ENCODE measurements around the gene FETUB. TPM values are rescaled to one million over a fixed set of nuclear protein-coding genes. Genes with fewer than 3 reads are reported as not detected.

FETUB gene
- total and polyA plus RNA-seq, 2 of the 4 experiments (the other 2 are of a cell fraction) = not detected

DNA sequence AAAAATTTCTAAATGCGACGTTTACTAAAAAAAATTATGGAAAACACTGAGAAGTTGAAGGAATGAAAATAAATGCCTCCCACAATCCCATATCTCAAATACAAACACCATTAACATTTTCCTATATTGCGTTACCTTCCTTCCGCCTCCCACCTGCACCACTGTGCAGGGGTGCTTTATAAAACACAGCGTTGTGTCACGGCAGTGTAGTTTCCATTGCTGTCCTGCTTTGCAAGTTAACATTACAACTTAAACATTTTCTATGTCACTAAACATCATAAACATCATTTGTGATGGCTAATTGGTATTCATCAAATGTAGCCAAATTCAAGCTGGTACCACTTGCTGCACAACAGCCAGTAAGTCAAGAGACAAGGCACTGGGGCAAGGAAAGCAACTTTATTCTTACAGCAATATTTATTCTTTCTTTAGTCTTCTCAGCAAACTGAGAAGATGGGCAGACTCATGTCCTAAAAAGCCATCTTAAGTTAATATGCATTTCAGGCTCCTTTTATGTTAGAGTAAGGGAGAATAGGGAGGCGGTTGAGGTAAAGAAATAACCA, 12.3 kb upstream of the FETUB start:
- CTCF ChIA-PET = no interaction called here
- ATAC-seq (ENCODE audit: low read depth) (no peak), DNase-seq (no peak)
- no TSS peak for BruUV-seq (replicated peaks)
- WGBS, 2 experiments (ENCODE audit: extremely low coverage in 2 of 2, insufficient read length in 1 of 2) = 96 to 100% methylated on average over 2 to 3 of the region's 7 CpGs
- Histone ChIP-seq H3K9me1 (ENCODE audit: insufficient read depth, low read length) (no peaks in the 10 kb centered on the region), H2BK15ac (ENCODE audit: low read depth, low read length) (no peak overlapping the region), H4K5ac (ENCODE audit: low read depth, low read length) (no peak overlapping the region), H2AFZ (replicated peaks; ENCODE audit: low read length, poor library complexity) (no peak overlapping the region), H3K79me1 (ENCODE audit: low read depth in 1 of 2, low read length in 2 of 2) (no peaks in the 10 kb centered on the region), H3K4me2 (ENCODE audit: low read depth, low read length) (no peak overlapping the region), H2BK5ac (ENCODE audit: low read depth, low read length, poor library complexity, severe bottlenecking) (no peak overlapping the region), H2BK20ac (ENCODE audit: low read depth, low read length) (no peak overlapping the region), H4K91ac (ENCODE audit: insufficient read depth, low read depth, low read length) (no peak overlapping the region), H2AK5ac (ENCODE audit: low read depth, low read length) (no peak overlapping the region), H3K9me3 (ENCODE audit: control insufficient read depth, insufficient read depth, low read length) (no peaks in the 10 kb centered on the region), H3K23ac (ENCODE audit: low read depth, low read length) (no peak overlapping the region), H3K14ac (replicated peaks; ENCODE audit: low read depth, low read length) (no peak overlapping the region), H3K18ac (ENCODE audit: low read depth, low read length) (no peak overlapping the region), H2BK120ac (ENCODE audit: low read depth, low read length) (no peak overlapping the region), H3K4me3 (ENCODE audit: insufficient read depth, low read depth, low read length) (no peak overlapping the region), H3K36me3 (ENCODE audit: control insufficient read depth, insufficient read depth, low read length) (no peaks in the 10 kb centered on the region), H3K4ac (ENCODE audit: low read depth, low read length) (no peak overlapping the region), H4K8ac (ENCODE audit: low read depth in 2 of 2, low read length in 2 of 2) (no peak overlapping the region), H3K56ac (ENCODE audit: extremely low read depth, insufficient read depth, low read length) (no peak overlapping the region), H3K4me1 (ENCODE audit: control insufficient read depth, insufficient read depth, low read length) (no peaks in the 10 kb centered on the region), H2AK9ac (replicated peaks; ENCODE audit: low read depth, low read length, poor library complexity) (no peak overlapping the region), H3K9ac (ENCODE audit: low read depth, low read length) (no peak overlapping the region), H3K27me3 (ENCODE audit: control insufficient read depth, insufficient read depth, low read length) (peaks cover 3% of the 10 kb centered on the region), H3K27ac (ENCODE audit: insufficient read depth, low read length) (no peak overlapping the region), H4K20me1 (ENCODE audit: insufficient read depth, low read length) (no peaks in the 10 kb centered on the region)
- dilution Hi-C loops (cut with HindIII; ENCODE audit: low sequenced_read_pairs, unreplicated experiment) = no loop called here
- intact Hi-C loops (cut with micrococcal nuclease) = no loop called here
- POLR2A ChIA-PET (ENCODE audit: unreplicated experiment) = no interaction called here
- TF ChIP-seq SMC3 (IDR thresholded peaks at IDR 0.05; ENCODE audit: low read depth, low read length) = no peak
- no peak for TF ChIP-seq NFE2L2 (IDR thresholded peaks at IDR 0.05; ENCODE audit: low read depth, low read length)
- TF ChIP-seq RAD21 (IDR thresholded peaks at IDR 0.05; ENCODE audit: low read length) = no peak
- no peak for TF ChIP-seq MAFK (IDR thresholded peaks at IDR 0.05; ENCODE audit: low read depth, low read length)
- TF ChIP-seq, protein P1, sequence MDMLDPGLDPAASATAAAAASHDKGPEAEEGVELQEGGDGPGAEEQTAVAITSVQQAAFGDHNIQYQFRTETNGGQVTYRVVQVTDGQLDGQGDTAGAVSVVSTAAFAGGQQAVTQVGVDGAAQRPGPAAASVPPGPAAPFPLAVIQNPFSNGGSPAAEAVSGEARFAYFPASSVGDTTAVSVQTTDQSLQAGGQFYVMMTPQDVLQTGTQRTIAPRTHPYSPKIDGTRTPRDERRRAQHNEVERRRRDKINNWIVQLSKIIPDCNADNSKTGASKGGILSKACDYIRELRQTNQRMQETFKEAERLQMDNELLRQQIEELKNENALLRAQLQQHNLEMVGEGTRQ (IDR thresholded peaks at IDR 0.05; ENCODE audit: low read depth, low read length) = no peak
- TF ChIP-seq, protein P2, sequence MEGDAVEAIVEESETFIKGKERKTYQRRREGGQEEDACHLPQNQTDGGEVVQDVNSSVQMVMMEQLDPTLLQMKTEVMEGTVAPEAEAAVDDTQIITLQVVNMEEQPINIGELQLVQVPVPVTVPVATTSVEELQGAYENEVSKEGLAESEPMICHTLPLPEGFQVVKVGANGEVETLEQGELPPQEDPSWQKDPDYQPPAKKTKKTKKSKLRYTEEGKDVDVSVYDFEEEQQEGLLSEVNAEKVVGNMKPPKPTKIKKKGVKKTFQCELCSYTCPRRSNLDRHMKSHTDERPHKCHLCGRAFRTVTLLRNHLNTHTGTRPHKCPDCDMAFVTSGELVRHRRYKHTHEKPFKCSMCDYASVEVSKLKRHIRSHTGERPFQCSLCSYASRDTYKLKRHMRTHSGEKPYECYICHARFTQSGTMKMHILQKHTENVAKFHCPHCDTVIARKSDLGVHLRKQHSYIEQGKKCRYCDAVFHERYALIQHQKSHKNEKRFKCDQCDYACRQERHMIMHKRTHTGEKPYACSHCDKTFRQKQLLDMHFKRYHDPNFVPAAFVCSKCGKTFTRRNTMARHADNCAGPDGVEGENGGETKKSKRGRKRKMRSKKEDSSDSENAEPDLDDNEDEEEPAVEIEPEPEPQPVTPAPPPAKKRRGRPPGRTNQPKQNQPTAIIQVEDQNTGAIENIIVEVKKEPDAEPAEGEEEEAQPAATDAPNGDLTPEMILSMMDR (conservative IDR thresholded peaks at IDR 0.05; ENCODE audit: low read depth, low read length) = no peak
- no peak for TF ChIP-seq MAZ (IDR thresholded peaks at IDR 0.05; ENCODE audit: borderline replicate concordance, low read depth, low read length)
- in situ Hi-C loops (cut with MboI; ENCODE audit: low sequenced_read_pairs) = no loop called here

Measured in IMR-90 (cell line).